Measurements from ENCODE around the gene ETV7.

Gene ETV7

GRCh38 chr6:36368921-36369865, 18.3 kb downstream of the ETV7 start:
- TF ChIP-seq PATZ1 (CRISPR knock-in tag; IDR thresholded peaks at IDR 0.05; ENCODE audit: borderline replicate concordance), result no peak
- no peak for TF ChIP-seq RARB (CRISPR knock-in tag; IDR thresholded peaks at IDR 0.05)
- TF ChIP-seq CSDC2 (CRISPR knock-in tag; IDR thresholded peaks at IDR 0.05), result no peak
- TF ChIP-seq ZNF565 (CRISPR knock-in tag; conservative IDR thresholded peaks at IDR 0.05; ENCODE audit: low read depth), result no peak
- TF ChIP-seq, protein P1, sequence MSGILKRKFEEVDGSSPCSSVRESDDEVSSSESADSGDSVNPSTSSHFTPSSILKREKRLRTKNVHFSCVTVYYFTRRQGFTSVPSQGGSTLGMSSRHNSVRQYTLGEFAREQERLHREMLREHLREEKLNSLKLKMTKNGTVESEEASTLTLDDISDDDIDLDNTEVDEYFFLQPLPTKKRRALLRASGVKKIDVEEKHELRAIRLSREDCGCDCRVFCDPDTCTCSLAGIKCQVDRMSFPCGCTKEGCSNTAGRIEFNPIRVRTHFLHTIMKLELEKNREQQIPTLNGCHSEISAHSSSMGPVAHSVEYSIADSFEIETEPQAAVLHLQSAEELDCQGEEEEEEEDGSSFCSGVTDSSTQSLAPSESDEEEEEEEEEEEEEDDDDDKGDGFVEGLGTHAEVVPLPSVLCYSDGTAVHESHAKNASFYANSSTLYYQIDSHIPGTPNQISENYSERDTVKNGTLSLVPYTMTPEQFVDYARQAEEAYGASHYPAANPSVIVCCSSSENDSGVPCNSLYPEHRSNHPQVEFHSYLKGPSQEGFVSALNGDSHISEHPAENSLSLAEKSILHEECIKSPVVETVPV (CRISPR knock-in tag; IDR thresholded peaks at IDR 0.05), result no peak
- peak; percentile 78 for TF ChIP-seq ISL1 (CRISPR knock-in tag; IDR thresholded peaks at IDR 0.05)
- TF ChIP-seq ARNTL (CRISPR knock-in tag; IDR thresholded peaks at IDR 0.05; ENCODE audit: borderline replicate concordance, low read depth), result no peak
- TF ChIP-seq GLIS3 (CRISPR knock-in tag; IDR thresholded peaks at IDR 0.05), result 0 out of 2 replicates have a peak, but pooled peaks have one; percentile 14
- TF ChIP-seq ZC3H10 (CRISPR knock-in tag; IDR thresholded peaks at IDR 0.05), result no peak
- TF ChIP-seq TOX (CRISPR knock-in tag; IDR thresholded peaks at IDR 0.05; ENCODE audit: borderline replicate concordance), result no peak
- no peak for TF ChIP-seq OSR1 (CRISPR knock-in tag; IDR thresholded peaks at IDR 0.05)
- TF ChIP-seq POU6F1 (CRISPR knock-in tag; IDR thresholded peaks at IDR 0.05; ENCODE audit: borderline replicate concordance, low read depth), result no peak
- TF ChIP-seq BACH2 (CRISPR knock-in tag; IDR thresholded peaks at IDR 0.05; ENCODE audit: borderline replicate concordance), result no peak
- TF ChIP-seq ZFP3 (CRISPR knock-in tag; IDR thresholded peaks at IDR 0.05), result no peak
- TF ChIP-seq, protein P2, sequence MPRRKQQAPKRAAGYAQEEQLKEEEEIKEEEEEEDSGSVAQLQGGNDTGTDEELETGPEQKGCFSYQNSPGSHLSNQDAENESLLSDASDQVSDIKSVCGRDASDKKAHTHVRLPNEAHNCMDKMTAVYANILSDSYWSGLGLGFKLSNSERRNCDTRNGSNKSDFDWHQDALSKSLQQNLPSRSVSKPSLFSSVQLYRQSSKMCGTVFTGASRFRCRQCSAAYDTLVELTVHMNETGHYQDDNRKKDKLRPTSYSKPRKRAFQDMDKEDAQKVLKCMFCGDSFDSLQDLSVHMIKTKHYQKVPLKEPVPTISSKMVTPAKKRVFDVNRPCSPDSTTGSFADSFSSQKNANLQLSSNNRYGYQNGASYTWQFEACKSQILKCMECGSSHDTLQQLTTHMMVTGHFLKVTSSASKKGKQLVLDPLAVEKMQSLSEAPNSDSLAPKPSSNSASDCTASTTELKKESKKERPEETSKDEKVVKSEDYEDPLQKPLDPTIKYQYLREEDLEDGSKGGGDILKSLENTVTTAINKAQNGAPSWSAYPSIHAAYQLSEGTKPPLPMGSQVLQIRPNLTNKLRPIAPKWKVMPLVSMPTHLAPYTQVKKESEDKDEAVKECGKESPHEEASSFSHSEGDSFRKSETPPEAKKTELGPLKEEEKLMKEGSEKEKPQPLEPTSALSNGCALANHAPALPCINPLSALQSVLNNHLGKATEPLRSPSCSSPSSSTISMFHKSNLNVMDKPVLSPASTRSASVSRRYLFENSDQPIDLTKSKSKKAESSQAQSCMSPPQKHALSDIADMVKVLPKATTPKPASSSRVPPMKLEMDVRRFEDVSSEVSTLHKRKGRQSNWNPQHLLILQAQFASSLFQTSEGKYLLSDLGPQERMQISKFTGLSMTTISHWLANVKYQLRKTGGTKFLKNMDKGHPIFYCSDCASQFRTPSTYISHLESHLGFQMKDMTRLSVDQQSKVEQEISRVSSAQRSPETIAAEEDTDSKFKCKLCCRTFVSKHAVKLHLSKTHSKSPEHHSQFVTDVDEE (CRISPR knock-in tag; IDR thresholded peaks at IDR 0.05), result no peak
- peak; percentile 89 for ATAC-seq

DNA sequence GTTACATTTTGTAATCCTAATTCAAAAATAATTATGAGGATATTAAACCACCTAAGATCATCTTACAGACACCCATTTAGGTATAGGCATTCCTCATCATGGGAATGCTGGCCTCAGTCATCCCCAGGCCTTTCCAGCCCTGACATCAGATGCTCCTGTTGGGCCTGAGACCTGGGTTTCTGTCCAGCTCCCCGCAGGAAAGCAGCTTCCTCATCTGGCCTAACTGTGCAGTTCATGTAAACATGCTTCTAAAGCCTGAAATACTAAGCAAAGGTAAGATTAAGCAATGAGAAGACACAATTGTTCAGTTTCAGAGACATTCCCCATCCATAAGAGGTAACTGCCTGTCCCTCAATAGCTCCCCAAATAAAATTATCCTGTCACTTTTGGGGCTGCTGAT, 19.0 kb downstream of the ETV7 start:
- ATAC-seq, result no peak
- TF ChIP-seq OSR1 (CRISPR knock-in tag; IDR thresholded peaks at IDR 0.05) (no peak), CSDC2 (CRISPR knock-in tag; IDR thresholded peaks at IDR 0.05) (no peak), ZNF565 (CRISPR knock-in tag; conservative IDR thresholded peaks at IDR 0.05; ENCODE audit: low read depth) (no peak), ZFP3 (CRISPR knock-in tag; IDR thresholded peaks at IDR 0.05) (no peak), PPARA (CRISPR knock-in tag; IDR thresholded peaks at IDR 0.05; ENCODE audit: borderline replicate concordance) (no peak), BACH2 (CRISPR knock-in tag; IDR thresholded peaks at IDR 0.05; ENCODE audit: borderline replicate concordance) (no peak)

DNA sequence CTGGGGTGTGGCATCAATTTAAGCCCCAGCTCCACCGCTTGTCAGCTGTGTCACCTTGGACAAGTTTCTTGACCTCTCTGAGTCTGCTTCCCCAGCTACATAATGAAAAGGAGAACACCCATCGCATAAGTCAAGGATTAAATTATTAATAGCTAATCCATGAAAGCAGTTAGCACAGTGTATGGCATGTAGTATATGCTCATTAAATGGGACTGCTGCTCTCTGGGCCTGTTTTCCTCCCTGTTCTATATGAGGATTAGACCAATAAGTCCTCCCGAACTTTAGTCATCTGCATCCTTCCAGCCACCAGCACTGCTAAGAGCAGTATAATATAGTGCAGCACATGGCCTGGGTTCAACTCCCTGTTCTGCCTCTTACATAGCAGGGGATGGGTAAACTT, 19.7 kb downstream of the ETV7 start:
- ATAC-seq, result no peak
- TF ChIP-seq BACH2 (CRISPR knock-in tag; IDR thresholded peaks at IDR 0.05; ENCODE audit: borderline replicate concordance), result no peak
- no peak for TF ChIP-seq OSR1 (CRISPR knock-in tag; IDR thresholded peaks at IDR 0.05)
- no peak for TF ChIP-seq ZFP3 (CRISPR knock-in tag; IDR thresholded peaks at IDR 0.05)
- TF ChIP-seq RARB (CRISPR knock-in tag; IDR thresholded peaks at IDR 0.05), result no peak
- no peak for TF ChIP-seq ESRRG (CRISPR knock-in tag; IDR thresholded peaks at IDR 0.05)
- TF ChIP-seq ZNF70 (CRISPR knock-in tag; IDR thresholded peaks at IDR 0.05), result no peak
- no peak for TF ChIP-seq PATZ1 (CRISPR knock-in tag; IDR thresholded peaks at IDR 0.05; ENCODE audit: borderline replicate concordance)
- TF ChIP-seq ZNF565 (CRISPR knock-in tag; conservative IDR thresholded peaks at IDR 0.05; ENCODE audit: low read depth), result no peak
- TF ChIP-seq GLIS3 (CRISPR knock-in tag; IDR thresholded peaks at IDR 0.05), result no peak
- TF ChIP-seq TOX (CRISPR knock-in tag; IDR thresholded peaks at IDR 0.05; ENCODE audit: borderline replicate concordance), result no peak
- TF ChIP-seq SNAI2 (CRISPR knock-in tag; IDR thresholded peaks at IDR 0.05), result no peak
- TF ChIP-seq ISL1 (CRISPR knock-in tag; IDR thresholded peaks at IDR 0.05), result no peak
- TF ChIP-seq ZC3H10 (CRISPR knock-in tag; IDR thresholded peaks at IDR 0.05), result no peak
- TF ChIP-seq PPARA (CRISPR knock-in tag; IDR thresholded peaks at IDR 0.05; ENCODE audit: borderline replicate concordance), result no peak
- TF ChIP-seq, protein P2 (CRISPR knock-in tag; IDR thresholded peaks at IDR 0.05), result no peak
- TF ChIP-seq POU6F1 (CRISPR knock-in tag; IDR thresholded peaks at IDR 0.05; ENCODE audit: borderline replicate concordance, low read depth), result no peak
